Endometrial microvascular endothelial cells (primary cell): ENCODE measurements around the gene GTPBP4. TPM values are rescaled to one million over a fixed set of nuclear protein-coding genes. Genes with fewer than 3 reads are reported as not detected.

Experiments used
- in situ Hi-C: cut with HindIII; loops from 2 replicates; pipeline ENCODE4 v1.10.0; 2017; ENCODE audit warnings: low sequenced_read_pairs, low pct_unique_long_range_greater_than_20kb; ENCODE audit errors: inconsistent ontology term
- total RNA-seq: library from RNA; depleted of rRNA; stranded (reverse); fragments of >200 nt; gene quantifications from one replicate; pipeline ENCODE4 v1.2.3, GENCODE V29; 2015; ENCODE audit errors: inconsistent ontology term

Gene GTPBP4
- total RNA-seq, 1 donor from 2014 or later: 24.8 TPM

- in situ Hi-C loops: no loop called here
Observed at GRCh38 chr10:964321-964987, 23.8 kb upstream of the GTPBP4 start.

GRCh38 chr10:964988-965417 is 23.2 kb upstream of the GTPBP4 start:
- in situ Hi-C loops: no loop called here

- in situ Hi-C loops: no loop called here
Observed at GRCh38 chr10:966466-967235, 21.6 kb upstream of the GTPBP4 start.

DNA sequence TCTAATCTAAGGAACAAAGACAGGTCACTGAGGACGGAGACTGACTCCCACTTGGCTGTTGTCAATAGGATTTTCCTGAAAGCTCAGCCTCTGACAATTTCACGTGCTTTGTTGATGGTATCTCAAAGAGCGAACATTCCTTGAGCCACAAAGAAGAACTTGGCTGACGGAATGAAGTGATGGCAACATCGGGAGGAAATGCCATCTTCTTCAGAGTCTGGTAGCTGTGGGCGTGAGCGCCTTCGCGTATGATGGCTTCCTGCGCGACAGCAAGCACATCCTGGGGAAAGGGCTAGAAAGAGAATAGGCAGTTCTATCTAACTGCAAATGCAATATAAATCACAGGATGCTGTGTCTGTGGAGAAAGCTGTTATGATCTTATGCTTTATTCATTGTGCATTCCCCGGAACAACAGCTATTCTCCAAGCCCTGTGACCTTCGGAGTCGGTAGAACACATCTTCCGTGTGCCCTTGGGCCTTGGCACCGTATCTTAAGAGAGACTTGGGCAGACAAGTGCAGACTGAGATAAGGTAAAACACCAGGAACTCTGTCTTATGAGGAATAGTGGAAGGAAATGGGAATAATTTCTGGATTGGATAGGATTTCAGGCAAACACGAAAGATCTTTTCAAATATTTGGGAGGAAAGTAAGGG is 19.6 kb upstream of the GTPBP4 start:
- in situ Hi-C loops: no loop called here

- in situ Hi-C loops: no loop called here
Observed at GRCh38 chr10:969473-970150, 18.6 kb upstream of the GTPBP4 start.

- in situ Hi-C loops: no loop called here
Observed at GRCh38 chr10:970311-971149, 17.7 kb upstream of the GTPBP4 start.

GRCh38 chr10:971150-971542 is 17.1 kb upstream of the GTPBP4 start:
- in situ Hi-C loops: no loop called here

- in situ Hi-C loops: no loop called here
Observed at GRCh38 chr10:971613-972012, 16.6 kb upstream of the GTPBP4 start.

DNA sequence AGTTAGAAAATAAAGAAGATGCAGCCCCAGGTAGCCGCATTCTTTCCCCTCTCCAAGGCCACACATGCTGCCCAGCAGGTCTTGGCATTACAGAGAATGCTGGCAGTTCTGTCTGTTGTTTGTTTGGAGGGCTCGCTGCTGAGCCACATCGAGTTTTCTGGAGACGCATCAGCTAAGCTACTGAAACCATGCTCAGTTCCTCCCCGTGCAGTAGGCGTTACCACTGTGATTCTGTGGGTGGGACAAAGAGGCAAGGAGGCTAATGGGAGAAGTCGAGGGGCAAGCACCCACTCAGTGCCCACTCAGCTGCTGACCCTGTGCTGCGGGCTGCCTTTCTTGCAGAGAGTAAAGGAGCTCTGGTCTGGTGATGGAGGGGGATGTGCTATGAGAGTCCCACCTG is 15.5 kb upstream of the GTPBP4 start:
- in situ Hi-C loops: no loop called here

GRCh38 chr10:974038-974784 is 14.0 kb upstream of the GTPBP4 start:
- in situ Hi-C loops: no loop called here

DNA sequence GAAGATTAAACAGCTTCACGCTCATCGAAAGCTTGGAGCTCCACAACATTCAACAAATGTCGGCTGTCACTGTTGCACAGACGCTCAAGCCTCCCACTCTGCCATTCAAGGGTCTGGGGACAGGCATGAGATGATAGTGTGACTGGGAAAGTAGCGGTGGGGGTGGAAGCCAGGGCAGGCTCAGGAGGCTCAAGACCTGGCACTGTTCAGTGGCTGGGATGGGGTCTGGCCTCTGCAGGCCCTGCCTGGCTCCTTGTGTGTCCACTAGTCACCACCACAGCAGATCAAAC is 13.5 kb upstream of the GTPBP4 start:
- in situ Hi-C loops: no loop called here

GRCh38 chr10:976316-976715 is 11.9 kb upstream of the GTPBP4 start:
- in situ Hi-C loops: no loop called here

- in situ Hi-C loops: no loop called here
Observed at GRCh38 chr10:978826-979421, 9.3 kb upstream of the GTPBP4 start.

DNA sequence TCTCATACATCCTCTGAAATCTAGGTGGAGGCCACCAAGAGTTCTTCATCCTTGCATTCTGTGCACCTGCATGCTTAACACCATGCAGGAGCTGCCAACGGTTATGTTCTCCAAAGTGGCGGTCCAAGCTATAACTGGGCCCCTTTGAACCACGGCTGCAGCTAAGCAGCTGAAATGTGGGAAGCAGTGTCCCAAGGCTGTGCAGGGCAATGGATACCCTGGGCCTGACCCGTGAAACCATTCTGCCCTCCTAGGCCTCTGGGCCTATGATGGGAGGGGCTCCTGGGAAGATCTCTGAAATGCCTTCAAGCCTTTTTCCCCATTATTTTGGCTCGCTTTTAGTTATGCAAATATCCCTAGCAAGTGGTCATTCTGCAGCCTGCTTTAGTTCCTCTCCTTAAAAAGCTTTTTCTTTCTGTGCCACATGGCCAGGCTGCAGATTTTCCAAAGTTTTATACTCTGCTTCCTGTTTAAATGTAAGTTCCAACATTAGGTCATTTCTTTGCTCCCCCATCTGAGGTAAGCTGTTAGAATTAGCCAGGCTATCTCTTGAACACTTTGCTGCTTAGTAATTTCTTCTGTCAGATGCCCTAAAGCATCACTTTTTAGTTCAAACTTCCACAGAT is 7.7 kb upstream of the GTPBP4 start:
- in situ Hi-C loops: loop anchor here (10.0 kb wide), 1 partner anchor 46 kb away; the partner anchor contains the start of gene LARP4B

DNA sequence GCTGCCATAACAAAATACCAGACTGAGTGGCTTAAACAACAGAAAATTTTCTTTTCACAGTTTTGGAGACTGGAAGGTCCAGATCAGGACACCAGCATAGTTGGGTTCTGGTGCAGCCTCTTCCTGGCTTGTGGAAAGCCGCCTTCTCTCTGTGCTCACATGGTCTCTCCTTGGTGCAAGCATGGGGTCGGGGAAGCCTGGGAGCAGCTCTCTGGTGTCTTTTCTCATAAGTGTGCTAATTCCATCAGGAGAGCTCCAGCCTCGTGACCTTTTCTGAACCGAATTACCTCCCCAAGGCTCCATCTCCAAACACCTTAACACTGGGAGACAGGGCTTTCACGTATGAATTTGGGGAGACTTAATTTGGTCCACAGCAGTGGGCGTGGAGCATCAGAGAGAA is 4.8 kb upstream of the GTPBP4 start:
- in situ Hi-C loops: loop anchor here (10.0 kb wide), 1 partner anchor 49 kb away; the partner anchor contains the start of gene LARP4B

- in situ Hi-C loops: loop anchor here (10.0 kb wide), 1 partner anchor 49 kb away; the partner anchor contains the start of gene LARP4B
Observed at GRCh38 chr10:983971-984655, 4.1 kb upstream of the GTPBP4 start.

- in situ Hi-C loops: loop anchor here (10.0 kb wide), 1 partner anchor 51 kb away; the partner anchor contains the start of gene LARP4B
Observed at GRCh38 chr10:985361-985760, 2.9 kb upstream of the GTPBP4 start.
